SIG-M5 treated with dmso at 0.1 percent for 504 hours (cell line): Measurements from ENCODE around the gene PSMF1.
A peak's percentile ranks its signal among the peaks of the same experiment; 100 is the strongest.

ENCODE experiments used
- DNase-seq: peaks from one replicate; lab custom pipeline; 2025; ENCODE audit not compliant: unreplicated experiment; lab: John Stamatoyannopoulos, UW

PSMF1 gene, protein sequence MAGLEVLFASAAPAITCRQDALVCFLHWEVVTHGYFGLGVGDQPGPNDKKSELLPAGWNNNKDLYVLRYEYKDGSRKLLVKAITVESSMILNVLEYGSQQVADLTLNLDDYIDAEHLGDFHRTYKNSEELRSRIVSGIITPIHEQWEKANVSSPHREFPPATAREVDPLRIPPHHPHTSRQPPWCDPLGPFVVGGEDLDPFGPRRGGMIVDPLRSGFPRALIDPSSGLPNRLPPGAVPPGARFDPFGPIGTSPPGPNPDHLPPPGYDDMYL

DNA sequence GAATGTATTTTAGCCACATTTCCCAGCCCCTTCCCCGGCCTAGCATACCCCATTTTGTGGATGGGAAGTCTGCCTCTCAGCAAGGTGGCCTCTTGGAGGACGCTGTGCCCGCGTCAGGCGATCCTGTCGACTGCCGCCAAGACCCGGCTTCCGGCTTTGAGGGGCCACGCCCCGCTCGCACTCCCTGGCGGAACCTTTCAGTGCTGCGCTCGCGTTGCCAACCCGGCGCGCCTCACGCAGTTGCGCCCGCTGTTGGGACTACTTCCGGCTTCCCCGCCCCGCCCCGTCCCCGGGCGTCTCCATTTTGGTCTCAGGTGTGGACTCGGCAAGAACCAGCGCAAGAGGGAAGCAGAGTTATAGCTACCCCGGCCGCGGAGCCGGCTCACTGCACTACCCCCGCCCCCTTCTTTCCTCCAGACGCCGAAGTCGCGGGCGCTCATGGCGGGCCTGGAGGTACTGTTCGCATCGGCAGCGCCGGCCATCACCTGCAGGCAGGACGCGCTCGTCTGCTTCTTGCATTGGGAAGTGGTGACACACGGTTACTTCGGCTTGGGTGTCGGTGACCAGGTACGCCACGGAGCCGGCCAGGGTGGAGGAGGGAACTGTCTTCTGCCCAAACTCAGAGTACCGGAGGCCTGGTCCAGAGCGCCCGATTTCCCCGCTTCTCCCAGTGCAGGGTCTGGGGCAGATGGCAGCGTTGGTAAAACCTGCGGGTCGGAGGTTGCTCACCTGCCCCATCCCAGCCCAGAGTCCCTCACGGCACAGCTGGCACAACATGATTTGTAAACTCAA, at the start of gene PSMF1:
PSMF1 (plus strand) TSS at position 267 of the 792 bp plus-strand sequence; CDS start at position 439, 172 bp downstream.
- peak; percentile 93 for DNase-seq

DNA sequence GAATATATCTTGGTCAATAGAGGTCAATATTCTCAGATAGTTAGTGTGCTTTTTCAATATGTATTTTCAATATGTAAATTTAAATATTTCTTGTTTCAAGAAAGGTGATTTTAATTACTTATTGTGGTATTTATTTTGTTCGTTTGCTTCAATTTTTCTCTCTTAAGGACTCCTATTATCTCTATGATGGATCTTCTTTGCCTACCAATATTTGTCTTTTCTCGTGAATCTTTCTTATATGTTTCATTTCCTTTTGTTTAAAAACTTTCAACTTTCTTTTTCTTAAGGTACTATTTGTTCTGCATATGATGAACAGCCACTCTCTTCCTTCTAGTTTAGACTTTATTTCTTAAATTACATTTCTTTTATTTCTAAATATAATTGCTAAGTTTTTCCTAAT, 46.1 kb upstream of the PSMF1 start:
- DNase-seq: no peak

DNA sequence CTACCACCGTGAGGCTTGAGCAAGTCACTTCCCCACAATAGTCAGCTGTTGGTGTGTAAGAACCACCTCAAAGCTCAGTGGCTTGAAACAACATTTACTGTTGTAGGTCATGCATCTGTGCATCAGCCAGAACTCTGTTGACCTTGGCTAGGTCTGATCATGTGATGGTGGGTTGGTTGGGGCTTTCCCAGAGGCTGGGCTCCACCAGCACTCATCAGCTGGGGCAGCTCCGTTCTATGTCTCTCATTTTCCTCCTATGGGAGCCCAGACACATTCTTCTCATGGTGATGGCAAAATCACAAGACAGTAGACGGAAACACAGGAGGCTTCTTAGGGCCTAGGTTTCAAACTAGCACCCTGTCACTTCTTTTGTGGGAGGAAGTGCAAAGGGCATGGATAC, 42.8 kb upstream of the PSMF1 start:
- DNase-seq: no peak

DNA sequence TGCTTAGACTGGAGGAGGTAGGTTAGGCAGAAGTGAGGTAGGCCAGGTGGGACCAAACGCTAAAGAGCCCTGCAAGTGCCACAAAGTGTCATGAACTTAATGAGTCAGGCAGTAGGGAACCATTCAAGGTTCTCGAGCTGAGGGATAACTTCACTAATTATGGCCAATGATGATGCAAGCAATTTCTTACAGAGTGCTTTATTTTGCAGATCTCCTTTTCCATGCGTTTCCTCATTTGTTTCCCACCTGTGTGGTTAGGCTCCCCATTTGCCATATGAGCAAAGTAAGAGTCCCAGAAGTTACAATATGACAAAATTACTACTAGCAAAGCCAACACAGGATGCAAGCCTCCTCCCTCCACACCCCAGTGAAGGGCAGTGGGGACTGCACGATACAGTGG, 36.5 kb upstream of the PSMF1 start:
- peak; percentile 30 for DNase-seq

DNA sequence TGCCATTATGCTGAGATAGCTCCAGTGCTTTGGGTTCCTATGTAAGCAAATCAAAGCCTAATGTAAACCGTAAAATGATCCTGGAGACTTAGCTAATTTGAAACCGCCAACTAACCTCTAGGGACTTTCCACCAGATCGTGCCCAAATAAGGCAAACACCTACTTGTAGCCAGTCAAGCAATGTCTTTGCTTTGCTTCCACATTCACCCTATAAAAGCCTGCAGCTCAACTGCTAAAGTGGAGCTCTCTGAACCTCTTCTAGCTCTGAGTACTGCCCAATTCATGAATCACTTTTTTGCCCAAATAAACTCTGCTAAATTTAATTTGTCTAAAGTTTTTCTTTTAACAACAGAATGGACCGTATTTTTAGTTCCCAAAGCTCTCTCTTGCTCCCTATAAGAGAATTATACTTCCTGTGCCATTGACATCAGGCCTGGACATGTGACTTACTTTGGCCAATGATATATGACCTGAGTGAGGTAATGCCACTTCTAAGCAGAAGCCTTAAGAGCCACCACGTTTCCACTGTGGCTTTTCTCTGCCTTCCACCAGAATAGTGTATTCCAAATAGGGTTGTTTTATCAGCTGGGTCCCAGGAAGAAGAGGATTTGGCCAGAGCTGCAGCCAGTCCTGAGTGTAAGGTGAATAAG, 34.8 kb upstream of the PSMF1 start:
- DNase-seq: no peak

DNA sequence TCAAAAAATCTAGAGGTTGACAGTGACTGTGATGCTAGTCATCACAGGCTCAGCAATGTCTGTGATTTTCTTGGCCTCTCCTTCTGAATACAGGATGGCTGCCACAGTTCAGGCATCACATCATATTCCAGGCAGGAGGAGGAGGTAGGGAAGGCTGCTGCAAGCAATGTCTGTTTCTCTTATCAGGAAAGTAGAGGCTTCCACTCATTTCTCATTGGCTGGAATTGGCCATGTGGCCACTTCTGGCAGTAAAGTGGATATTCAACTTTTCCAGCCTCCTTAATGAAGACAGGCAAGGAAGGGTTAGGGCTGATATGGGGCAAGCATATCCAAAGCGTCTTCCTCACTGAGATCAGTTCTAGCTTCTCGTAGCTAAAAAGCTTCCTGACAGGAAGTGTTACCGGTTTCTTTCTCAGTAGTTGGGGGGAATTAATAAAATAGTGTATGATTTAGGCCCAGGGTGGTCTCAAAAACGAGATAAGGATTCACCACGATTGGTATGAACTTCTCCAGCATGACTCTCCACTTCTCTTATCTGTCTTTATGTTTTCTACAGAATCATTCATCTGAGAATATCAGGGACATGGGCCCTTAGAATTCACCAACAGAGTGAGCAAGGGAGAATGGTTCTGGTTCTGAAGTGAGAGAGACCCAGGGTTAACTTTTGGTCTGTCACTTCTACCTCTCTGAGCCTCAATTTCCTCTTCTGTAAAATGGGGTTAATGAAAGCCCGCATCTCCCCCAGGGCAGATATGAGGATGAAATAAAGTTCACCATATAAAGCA, 32.7 kb upstream of the PSMF1 start:
- DNase-seq: no peak

DNA sequence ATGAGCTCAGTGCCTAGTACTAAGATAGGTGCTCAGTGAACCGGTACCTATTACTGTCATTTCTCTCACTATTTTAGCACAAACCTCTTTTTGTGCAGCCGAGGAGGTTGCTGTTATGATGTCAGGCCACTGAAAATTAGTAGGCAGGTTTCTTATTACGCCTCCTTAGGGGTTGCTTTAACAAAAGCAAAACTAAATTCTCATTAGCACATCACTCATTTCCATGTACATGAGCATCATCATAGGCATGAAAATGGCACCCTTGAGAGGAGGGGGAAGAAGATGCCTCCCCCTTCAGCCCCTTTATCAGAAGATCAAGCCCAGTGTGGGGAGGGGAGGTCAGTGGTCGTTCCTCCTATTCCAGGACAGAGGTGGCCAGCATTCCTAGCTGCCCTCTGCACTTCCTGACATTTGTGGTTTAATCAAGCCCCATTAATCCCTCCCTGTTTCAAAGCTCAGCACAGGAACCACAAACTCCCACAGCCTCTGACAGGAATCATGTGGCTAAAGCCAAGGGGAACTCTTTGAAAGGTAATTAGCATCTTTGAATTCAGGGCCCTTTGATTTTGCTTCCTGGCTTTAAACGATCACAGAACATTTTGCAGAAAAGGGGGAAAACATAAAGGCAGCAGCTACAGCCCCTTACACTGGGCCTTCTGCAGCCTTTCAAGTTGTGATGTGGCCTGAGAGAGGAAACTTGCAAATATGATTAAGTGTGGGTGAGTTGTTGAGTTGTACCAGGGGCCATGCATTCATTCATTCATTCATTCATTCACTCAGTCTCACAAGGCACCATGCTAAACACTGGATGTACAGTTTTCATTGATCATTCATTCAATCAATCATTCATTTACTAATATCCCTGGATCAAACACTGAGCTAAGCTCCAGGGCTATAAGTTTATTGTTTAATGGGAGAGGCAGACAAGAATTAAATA, 31.9 kb upstream of the PSMF1 start:
- no peak for DNase-seq

DNA sequence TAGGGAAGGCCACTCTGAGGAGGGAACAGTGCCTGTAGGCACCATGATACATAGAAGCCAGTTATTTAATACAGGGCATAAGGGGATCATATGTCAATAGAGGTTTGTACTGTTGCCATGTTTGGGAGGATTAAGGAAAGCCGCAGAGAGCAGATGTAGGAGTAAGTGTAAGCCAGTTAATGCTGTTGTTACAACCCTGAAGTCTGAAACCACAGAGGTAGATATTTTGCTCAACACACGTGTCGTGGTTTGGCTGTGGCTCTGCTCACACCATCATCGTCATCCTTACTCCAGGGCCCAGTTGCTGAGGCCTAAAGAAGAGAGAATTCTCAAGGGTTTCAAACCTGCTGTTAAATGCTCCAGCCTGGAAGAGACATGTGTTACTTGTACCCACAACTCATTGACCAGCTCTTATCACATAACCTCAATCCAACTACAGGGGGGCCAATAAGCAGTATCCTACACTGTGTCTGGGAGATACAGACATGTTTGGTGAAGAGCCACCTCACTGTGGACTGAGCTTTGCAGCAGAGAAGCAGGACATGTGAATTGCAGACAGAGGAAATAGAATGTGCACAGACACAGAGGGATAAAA, 31.0 kb upstream of the PSMF1 start:
- no peak for DNase-seq

DNA sequence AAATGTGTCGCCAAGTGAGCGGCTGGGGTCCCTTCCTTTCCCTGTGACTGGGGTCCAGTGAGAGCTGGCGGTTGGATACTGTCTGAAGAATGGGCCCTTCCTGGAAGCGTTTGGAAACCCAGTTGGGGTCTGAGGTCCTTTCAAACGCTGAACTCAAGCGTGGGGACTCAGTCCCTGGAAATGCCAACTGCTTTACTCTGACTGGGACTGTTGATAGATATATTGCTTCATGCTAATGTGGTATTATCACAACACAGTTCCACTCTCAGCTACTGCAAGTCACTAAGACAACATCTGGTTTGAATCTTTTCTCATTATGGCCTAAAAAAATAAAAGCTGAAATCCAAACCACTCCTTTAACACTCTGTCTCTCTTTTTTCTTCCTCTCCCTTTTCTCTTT, 23.7 kb upstream of the PSMF1 start:
- no peak for DNase-seq

DNA sequence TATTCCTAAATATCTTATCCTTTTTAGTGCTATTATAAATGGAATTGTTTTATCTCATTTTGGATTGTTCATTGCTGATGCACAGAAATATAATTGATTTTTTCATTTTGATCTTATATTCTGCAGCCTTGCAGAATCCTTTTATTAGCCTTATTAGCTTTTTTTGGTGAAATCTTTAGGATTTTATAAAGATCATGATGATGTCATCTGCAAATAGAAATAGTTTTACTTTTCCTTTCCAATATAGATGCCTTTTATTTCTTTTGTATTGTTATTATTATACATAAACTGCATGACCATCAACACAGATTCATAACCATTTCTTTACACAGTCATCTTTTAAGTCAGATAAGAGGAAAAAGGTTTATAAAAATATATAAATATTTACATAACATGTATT, 16.9 kb upstream of the PSMF1 start:
- DNase-seq: no peak

DNA sequence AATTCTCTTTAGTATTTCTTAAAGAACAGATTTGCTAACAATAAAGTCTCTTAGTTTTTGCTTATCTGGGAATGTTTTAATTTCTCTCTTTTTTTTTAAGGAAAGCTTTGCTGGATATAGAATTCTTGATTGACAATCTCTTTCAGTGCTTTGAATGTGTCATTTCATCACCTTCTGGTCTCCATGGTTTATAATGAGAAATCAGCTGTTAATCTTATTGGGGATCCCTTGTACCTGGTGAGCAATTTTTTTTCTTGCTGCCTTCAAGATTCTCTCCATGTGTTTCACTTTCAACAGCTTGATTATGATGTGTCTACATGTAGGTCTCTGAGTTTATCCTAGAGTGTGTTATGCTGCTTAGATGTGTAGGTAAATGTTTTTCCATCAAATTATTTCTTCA, 16.4 kb upstream of the PSMF1 start:
- no peak for DNase-seq

DNA sequence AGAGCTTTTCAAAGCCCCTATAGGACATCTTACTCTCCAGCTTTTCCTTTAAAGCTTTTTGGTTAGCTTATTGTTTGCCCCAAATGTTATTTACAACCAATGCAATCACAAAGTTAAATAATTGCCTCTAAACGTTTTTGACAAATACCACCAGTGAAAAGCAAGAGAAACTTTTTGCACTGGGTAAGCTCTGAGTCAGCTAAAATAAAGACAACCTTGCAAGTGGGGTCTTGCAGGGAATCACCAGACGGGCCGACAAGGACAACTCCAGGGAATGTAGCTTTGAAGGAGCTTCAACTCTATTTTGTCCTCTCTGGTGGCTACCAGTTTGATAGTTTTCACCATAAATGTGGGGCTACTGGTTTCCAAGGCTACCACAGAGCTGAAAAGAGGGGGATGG, 14.7 kb upstream of the PSMF1 start:
- DNase-seq: no peak

DNA sequence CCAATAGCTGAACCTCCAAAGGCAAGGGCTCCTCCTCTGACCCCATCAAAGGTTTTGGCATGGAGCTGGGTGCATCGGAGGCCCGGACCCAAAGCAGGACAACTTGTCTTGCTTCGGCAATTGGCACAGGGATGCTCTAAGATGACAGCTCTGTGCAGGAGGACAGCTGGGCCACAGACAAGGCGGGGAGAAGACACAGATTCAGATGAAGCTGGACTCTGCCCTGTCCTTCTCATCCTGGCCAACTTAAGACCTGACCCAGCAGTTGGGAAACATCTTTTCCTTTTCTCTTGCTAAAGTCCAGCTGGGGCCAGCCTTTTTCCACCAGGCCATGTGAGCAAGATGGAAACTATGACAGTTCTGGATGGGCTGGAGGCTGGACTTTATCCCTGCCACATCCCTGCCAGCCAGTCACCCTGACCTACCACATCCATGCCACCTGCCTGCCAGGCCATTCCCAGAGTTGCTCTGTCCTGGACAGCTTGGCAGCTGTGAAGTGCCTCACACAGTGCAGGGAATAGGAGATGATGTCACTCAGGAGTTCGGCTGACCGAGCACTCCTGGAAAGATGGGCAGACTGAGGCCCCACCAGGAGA, 12.7 kb upstream of the PSMF1 start:
- no peak for DNase-seq

DNA sequence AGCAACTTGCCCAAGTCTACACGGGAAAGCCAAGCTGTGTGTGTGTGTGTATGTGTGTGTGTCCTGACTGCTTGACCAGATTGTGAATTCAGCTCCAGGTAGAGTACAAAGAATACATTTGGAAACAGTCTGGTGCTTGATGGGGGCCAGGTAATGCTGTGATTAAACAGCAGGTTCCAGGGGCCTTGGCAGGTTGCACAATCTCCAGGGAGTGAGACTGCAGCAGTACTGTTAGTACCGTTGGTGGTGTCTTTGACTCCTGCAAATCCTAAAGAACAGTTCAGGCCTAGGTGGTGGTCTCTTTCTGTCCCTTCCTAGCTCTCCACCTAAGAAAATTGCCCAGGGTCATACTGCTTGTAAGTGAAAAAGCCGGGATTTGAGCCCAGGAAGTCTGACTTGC, 11.2 kb upstream of the PSMF1 start:
- DNase-seq: no peak

DNA sequence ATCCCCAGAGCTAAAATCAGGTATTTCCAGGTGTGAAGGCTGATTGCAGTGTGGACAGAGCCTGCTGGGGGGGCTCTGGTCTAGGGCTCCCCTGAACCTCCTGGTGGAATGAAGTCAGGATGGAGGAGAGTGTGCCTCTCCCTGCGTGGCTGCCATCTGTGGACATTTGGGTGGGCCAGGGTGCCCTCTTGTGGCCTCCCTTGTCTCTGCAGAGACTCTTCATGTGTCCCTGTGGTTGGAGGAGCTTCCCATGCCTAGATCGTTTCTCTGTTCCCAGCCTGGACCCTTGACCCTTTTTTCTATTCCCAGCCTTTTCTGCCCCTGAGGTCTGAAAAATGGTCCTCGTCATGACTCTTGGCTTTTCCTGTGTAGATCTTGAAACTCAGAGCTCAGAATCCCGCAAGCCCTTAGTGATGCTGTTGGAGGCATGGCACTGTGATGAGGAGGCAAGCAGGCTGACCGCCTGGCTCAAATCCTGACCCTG, 9.9 kb upstream of the PSMF1 start:
- DNase-seq: peak; percentile 18

DNA sequence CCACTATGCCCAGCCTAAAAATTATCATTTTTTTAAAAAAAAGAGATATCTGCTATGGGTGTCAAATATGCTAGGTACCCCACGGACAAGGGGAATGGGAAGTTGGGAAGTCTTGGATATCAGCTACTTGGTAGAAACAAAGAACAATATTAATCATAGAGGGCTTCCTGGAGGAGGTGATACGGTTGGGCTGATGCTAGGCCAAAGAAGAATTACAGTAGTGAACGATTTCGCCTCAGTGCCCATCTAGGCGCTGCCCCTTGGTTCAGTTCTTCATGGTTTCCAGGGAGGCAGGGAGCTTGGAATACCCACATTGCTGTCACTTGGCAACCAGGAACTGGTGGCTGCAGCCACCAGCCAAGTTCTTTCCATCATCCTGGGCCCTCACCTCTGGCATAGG, 5.5 kb upstream of the PSMF1 start:
- no peak for DNase-seq

DNA sequence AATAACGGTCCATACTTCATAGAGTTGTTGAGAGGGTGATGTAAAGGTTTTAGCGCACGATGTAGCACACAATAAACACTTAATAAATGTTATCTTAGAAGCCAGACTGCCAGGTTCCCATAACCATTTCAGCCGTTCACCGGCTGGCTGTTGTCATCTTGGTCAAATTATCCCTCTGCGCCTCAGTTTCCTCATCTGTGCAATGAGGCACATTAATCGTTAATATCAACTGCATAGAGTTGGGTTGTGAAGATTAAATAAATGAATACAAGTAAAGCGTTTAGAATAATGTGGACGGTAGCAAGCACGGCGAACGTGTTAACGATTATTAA, 432 bp upstream of the PSMF1 start:
- no peak for DNase-seq

DNA sequence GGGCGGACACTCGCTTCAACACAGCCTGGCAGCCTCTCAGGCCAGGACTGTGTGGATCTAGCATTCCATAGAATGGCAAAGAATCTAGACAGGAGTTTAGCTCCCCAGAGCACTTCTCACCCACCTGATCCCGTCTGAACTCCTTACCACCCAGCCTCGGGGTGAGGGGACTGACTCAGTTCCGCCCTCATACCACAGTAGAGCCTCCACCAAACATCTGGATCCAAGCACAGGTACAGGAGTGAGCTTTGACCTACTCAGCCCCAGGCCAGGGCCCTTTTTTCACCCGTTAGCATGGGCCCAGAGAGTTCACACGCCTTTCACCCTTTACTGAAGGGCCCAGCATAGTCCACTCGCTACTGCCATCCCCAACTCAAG, 715 bp downstream of the PSMF1 start:
- no peak for DNase-seq

DNA sequence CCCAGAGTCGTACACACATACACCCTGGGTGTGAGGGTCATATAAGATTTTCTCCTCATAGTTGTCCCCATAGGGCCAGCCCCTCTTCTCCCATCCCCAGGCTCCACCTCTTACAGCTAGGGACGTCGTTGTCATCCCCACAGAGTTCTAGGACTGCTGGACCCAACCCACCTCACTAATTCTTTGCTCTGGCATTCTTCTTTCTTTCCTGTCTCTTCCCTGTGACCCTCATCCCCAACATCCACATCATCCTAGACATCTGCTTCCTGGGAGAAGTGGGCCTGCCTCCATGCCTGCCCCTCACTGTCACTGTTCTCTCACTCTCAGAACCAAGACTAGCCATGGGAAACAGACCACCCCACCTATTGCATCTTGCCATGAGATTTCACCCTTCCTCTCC, 1.1 kb downstream of the PSMF1 start:
- DNase-seq: no peak

DNA sequence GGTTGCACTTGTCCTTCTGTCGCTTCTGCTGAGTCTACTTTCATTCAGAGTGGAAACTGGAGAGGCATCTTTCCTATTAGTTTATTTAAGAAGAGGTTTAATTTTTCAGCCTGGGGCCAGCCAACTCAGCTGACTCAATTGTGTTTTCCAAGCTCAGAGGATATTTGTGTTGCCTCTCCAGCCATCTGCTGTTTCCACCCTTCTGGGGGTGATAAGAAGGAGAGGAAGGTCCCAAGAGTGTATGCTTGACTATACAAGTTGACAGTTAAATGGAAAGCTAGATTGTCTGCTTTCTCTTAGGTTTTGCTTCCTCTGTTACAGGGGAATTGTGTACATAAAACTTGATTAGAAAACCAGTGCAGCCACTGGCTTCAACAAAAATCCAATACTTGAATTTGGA, 3.0 kb downstream of the PSMF1 start:
- no peak for DNase-seq
